Immature natural killer cell (primary cell): ENCODE data around the gene FBN1. TPM values are rescaled to one million over a fixed set of nuclear protein-coding genes. Genes with fewer than 3 reads are reported as not detected.

ENCODE experiments used
- DNase-seq, 3 donors: peaks; one replicate each; pipeline ENCODE4 v3.0.0; 2022; ENCODE audit warnings: mixed read lengths in 1 of 3
- H3K27ac Mint-ChIP-seq, 6 donors: one replicate each; pipeline ENCODE4 v1.8.0; 2020; ENCODE audit warnings: mixed read lengths in 6 of 6, mild to moderate bottlenecking in 5 of 6, inconsistent platforms in 4 of 6, moderate library complexity in 3 of 6
- H3K27me3 Mint-ChIP-seq, 3 donors: one replicate each; pipeline ENCODE4 v1.8.0; 2020 to 2021; ENCODE audit warnings: low read depth in 3 of 3, mild to moderate bottlenecking in 3 of 3, mixed read lengths in 3 of 3, moderate library complexity in 3 of 3, inconsistent platforms in 1 of 3
- H3K36me3 Mint-ChIP-seq, 3 donors: one replicate each; pipeline ENCODE4 v1.8.0; 2020; ENCODE audit warnings: mixed read lengths in 3 of 3, inconsistent platforms in 2 of 3, mild to moderate bottlenecking in 2 of 3
- H3K4me1 Mint-ChIP-seq, 2 donors: one replicate each; pipeline ENCODE4 v1.8.0; 2020; ENCODE audit warnings: inconsistent platforms in 2 of 2, mild to moderate bottlenecking in 2 of 2, mixed read lengths in 2 of 2, moderate library complexity in 1 of 2
- H3K4me3 Mint-ChIP-seq, 5 donors: one replicate each; pipeline ENCODE4 v1.8.0; 2020; ENCODE audit warnings: mild to moderate bottlenecking in 5 of 5, mixed read lengths in 5 of 5, inconsistent platforms in 3 of 5, moderate library complexity in 3 of 5
- H3K9me3 Mint-ChIP-seq, 6 donors: one replicate each; pipeline ENCODE4 v1.8.0; 2020; ENCODE audit warnings: mild to moderate bottlenecking in 6 of 6, mixed read lengths in 6 of 6, inconsistent platforms in 4 of 6, moderate library complexity in 3 of 6
- polyA plus RNA-seq, 3 donors: library from polyadenylated mRNA; unstranded; fragments of 300-500 nt; fragmentation: Illumina TruSeq; gene quantifications; one replicate each; pipeline ENCODE4 v1.2.3, GENCODE V29; 2021

The FBN1 gene
- polyA plus RNA-seq, result under 1 TPM in 1 of 3 donors, not detected in 2; 0.22 TPM

DNA sequence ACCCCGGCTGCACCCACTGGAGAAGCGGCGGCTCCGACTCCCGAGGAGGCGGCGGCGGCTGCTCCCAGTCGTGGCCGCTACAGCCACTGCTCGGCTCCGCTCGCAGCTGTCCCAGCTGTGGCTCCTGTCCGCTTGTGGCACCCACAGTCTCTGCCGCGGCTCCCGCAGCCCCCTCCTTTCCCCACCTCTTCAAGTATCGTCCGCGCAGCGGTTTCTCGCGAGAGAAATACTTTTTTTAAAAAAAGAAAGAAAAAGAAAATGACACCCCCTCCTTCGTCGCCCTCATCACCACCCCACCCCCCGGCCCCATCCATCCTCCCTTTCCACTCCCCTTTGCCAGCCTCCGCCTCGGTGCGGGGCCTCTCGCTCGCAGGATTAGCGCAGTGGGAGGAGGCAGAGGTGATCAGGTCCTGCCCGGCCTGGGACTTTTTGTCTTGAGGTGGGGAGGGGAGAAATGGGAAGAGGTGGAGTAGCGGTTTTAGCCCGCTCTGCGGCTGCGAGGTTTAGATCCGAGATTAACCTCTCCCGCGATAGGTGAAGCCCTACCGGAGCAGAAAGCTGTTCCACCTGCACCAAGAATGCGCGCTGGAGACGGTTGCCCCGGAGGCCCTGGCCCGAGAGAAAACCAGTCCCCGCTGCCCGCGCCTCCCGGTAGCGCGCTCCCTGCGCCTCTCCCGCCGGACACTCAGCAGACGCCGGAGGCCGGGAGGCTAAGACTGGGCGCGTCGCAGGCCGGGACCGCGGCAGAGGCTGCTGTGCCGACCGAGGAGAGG is at the start of gene FBN1:
Gene FBN1, minus strand, starts transcription at position 152 of the 773 bp plus-strand sequence. CDS start 940 bp downstream, outside the sequence.
- no peaks in the 10 kb centered on the region for H3K36me3 Mint-ChIP-seq
- peak within 1 kb of the TSS; percentile 33 to 67 (median 63) for H3K4me3 Mint-ChIP-seq
- H3K27ac Mint-ChIP-seq, result no peak within 1 kb of the TSS
- H3K4me1 Mint-ChIP-seq, result no peaks in the 10 kb centered on the region
- no peaks in the 10 kb centered on the region for H3K9me3 Mint-ChIP-seq
- peak; percentile 0 to 23 (median 11) for DNase-seq
- peaks cover 2 to 12% (median 3%) of the 10 kb centered on the region in 3 donors for H3K27me3 Mint-ChIP-seq

DNA sequence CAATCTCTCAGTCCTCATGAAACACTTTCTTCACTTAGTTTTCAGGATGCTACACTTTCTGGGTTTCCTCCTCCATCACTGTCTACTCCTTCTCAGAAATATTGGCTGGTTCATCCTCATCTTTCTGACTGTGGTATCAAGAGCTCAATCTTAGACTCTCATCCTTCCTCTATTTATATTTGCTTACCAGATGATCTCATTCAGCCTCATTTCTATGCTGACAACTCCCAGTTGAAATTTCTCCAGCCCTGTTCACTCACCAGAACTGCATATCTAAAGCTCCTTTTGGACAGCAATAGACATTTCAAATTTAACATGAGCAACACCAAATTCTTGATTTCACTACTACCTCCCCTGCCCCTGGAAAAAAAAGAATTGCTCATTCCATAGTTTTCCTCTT is 48.0 kb upstream of the FBN1 start:
- Mint-ChIP-seq H3K36me3 (no peaks in the 10 kb centered on the region), H3K4me1 (no peaks in the 10 kb centered on the region), H3K27me3 (peaks cover 0 to 1% (median 0%) of the 10 kb centered on the region in 3 donors), H3K27ac (no peak overlapping the region), H3K4me3 (no peak overlapping the region), H3K9me3 (peaks cover 0 to 6% (median 0%) of the 10 kb centered on the region in 6 donors)
- no peak for DNase-seq

DNA sequence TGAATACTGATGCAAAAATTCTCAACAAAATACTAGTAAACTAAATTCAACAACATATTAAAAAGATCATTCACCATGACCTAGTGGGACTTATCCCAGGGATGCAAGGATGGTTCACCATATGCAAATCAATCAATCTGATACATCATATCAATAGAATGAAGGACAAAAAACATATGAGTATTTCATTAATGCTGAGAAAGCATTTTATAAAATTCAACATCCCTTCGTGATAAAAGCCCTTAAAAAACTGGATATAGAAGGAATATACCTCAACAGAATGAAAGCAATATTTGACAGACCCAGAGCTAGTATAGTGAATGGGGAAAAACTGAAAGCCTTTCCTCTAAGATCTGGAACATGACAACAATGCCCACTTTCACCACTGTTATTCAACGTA is 43.0 kb upstream of the FBN1 start:
- peaks cover 5 to 11% (median 8%) of the 10 kb centered on the region in 6 donors for H3K9me3 Mint-ChIP-seq
- peaks cover 0 to 4% (median 4%) of the 10 kb centered on the region in 3 donors for H3K36me3 Mint-ChIP-seq
- no peaks in the 10 kb centered on the region for H3K4me1 Mint-ChIP-seq
- H3K27me3 Mint-ChIP-seq, result peaks cover 0 to 2% (median 0%) of the 10 kb centered on the region in 3 donors
- no peak overlapping the region for H3K4me3 Mint-ChIP-seq
- H3K27ac Mint-ChIP-seq, result no peak overlapping the region
- DNase-seq, result no peak

DNA sequence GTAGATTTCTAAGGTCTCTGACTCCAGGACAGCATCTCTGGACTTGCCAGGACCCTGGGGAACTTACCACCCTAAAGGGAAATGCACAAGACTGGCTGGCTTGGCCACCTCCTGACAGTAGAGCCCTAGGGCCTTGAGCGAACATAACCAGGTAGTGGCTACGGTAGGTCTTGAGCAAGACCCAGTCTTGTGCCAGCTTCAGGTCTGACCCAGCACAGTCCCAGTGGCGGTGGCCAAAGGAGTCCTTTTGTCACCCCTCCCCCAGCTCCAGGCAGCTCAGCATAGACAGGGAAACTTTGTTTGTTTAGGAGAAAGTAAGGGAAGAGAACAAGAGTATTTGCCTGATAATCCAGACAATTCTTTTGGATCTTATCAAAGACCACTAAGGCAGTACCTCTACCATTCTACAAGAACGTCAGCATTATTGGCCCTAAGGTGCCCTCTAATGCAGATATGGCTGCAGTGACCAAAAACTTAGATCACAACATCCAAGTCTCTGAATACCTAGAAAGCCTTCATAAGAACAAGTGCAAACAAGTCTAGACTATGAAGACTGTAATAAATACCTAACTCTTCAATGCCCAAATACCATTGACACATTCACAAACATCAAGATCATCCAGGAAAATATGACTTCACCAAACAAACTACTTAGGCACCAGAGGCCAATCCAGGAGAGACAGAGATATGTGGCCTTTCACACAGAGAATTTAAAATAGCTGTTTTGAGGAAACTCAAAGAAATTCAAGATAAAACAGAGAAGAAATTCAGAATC is 38.7 kb upstream of the FBN1 start:
- peaks cover 0 to 2% (median 0%) of the 10 kb centered on the region in 3 donors for H3K27me3 Mint-ChIP-seq
- H3K9me3 Mint-ChIP-seq, result peaks cover 5 to 11% (median 6%) of the 10 kb centered on the region in 6 donors
- H3K4me3 Mint-ChIP-seq, result no peak overlapping the region
- peaks cover 0 to 4% (median 4%) of the 10 kb centered on the region in 3 donors for H3K36me3 Mint-ChIP-seq
- no peak overlapping the region for H3K27ac Mint-ChIP-seq
- no peaks in the 10 kb centered on the region for H3K4me1 Mint-ChIP-seq
- DNase-seq, result no peak

DNA sequence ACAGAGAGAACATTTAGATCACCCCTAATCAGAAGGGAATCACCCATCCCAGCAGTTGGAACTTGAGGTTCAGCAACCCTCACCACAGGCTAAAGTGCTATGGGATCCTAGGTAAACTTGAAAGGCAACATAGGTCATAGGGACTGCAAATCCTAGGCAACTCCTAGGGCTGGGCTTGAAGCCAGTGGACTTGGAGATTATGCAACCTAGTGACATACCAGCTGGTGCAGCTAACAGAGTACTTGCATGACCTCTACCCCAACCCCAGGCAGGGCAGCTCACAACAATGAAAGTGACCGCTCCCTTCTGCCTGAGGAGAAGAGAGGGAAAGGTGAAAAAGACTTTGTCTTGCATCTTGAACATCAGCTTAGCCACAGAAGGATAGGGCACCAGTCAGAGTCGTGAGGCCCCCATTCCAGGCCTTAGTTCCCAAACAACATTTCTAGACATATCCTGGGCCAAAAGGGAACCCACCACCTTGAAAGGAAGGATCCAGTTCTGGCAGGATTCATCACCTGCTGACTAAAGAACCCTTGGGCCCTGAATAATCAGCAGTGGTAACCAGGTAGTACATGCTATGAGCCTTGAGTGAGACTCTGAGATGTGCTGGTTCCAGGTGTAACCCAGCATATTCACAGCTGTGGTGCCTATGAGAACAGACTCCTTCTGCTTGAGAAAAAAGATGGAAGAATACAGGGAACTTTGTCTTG is 37.6 kb upstream of the FBN1 start:
- DNase-seq, result no peak
- Mint-ChIP-seq H3K27ac (no peak overlapping the region), H3K4me1 (no peaks in the 10 kb centered on the region), H3K9me3 (peaks cover 5 to 11% (median 6%) of the 10 kb centered on the region in 6 donors), H3K4me3 (no peak overlapping the region), H3K27me3 (peaks cover 0 to 2% (median 0%) of the 10 kb centered on the region in 3 donors), H3K36me3 (peaks cover 0 to 4% (median 4%) of the 10 kb centered on the region in 3 donors)

DNA sequence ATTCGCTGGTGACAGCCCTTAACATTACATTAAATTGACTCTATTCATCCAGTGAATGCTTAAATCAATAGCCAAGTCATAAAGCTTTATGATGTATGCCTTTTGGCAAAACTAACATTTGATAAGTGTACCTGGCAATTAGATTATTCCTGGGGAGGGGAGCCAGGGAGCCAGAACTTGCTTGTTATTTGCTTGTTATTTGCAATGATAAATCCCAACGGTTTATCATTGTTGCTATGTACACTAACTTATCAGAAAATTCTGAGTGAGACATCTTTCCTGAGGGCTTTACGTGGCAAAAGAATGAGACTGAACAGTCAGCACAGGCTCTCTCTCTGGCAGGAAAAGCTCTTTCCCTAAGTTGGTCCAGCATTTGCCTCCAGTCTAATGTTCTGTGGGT is 35.8 kb upstream of the FBN1 start:
- Mint-ChIP-seq H3K27ac (no peak overlapping the region), H3K4me3 (no peak overlapping the region), H3K27me3 (peaks cover 0 to 4% (median 0%) of the 10 kb centered on the region in 3 donors), H3K4me1 (no peaks in the 10 kb centered on the region), H3K36me3 (peaks cover 0 to 4% (median 4%) of the 10 kb centered on the region in 3 donors), H3K9me3 (peaks cover 0 to 9% (median 4%) of the 10 kb centered on the region in 6 donors)
- DNase-seq, result no peak

DNA sequence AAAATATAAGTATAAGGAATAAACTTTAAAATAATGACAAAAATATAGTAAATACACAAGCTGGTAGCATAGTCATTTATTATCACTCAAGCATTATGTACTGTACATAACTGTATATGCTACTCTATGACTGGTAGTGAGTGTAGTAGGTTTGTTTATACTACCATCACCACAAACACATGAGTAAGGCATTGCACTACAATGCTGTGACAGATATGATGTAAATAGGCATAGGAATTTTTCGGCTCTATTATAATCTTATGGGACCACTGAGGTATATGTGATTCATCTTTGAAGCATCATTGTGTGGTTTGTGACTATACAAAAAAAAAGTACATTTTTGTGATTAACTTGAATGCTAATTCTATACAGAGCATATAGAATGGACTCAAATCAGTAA is 35.3 kb upstream of the FBN1 start:
- H3K4me1 Mint-ChIP-seq, result no peaks in the 10 kb centered on the region
- H3K36me3 Mint-ChIP-seq, result peaks cover 0 to 4% (median 4%) of the 10 kb centered on the region in 3 donors
- H3K9me3 Mint-ChIP-seq, result peaks cover 0 to 5% (median 0%) of the 10 kb centered on the region in 6 donors
- DNase-seq, result no peak
- H3K4me3 Mint-ChIP-seq, result no peak overlapping the region
- no peak overlapping the region for H3K27ac Mint-ChIP-seq
- H3K27me3 Mint-ChIP-seq, result peaks cover 0 to 4% (median 0%) of the 10 kb centered on the region in 3 donors

DNA sequence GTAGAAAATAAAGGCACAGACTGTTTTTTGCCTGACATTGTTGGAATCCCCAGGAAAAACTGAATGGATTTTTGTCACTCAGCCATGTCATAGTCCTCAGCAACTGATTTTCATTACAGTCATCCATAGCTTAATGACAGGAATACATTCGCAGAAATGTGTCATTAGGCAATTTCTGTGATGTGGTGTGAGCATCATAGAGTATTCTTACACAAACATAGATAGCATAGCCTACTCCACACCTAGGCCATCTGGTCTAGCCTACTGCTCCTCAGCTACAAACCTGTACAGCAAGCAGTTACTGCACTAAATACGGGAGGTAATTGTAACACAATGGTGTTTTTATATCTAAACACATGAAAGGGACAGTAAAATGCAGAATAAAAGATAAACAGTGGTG is 34.4 kb upstream of the FBN1 start:
- Mint-ChIP-seq H3K27ac (no peak overlapping the region), H3K4me1 (no peaks in the 10 kb centered on the region), H3K36me3 (peaks cover 0 to 4% (median 4%) of the 10 kb centered on the region in 3 donors), H3K9me3 (peaks cover 0 to 5% (median 0%) of the 10 kb centered on the region in 6 donors), H3K4me3 (no peak overlapping the region), H3K27me3 (peaks cover 0 to 2% (median 0%) of the 10 kb centered on the region in 3 donors)
- no peak for DNase-seq

DNA sequence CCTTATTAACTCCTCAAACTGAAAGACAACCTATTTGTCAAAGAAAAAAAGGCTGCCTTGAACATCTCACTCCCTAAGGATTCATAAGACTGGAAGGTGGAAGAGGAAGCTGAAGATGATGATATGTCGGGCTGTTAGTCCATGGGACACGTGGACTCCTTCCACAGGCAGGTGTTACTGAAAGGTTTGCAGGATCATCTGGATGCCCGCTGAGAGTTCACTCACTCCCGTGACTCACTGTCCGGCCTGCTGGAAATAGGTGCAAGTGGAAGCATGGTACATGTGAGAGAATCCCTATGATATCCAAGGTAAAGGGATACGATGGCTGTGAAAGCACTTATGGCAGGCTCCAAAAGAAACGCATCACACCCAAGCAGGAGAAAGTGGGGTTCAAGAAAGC is 33.3 kb upstream of the FBN1 start:
- Mint-ChIP-seq H3K4me1 (no peaks in the 10 kb centered on the region), H3K36me3 (no peaks in the 10 kb centered on the region), H3K9me3 (peaks cover 0 to 2% (median 0%) of the 10 kb centered on the region in 6 donors), H3K27me3 (peaks cover 0 to 2% (median 0%) of the 10 kb centered on the region in 3 donors), H3K4me3 (no peak overlapping the region), H3K27ac (no peak overlapping the region)
- DNase-seq, result no peak

DNA sequence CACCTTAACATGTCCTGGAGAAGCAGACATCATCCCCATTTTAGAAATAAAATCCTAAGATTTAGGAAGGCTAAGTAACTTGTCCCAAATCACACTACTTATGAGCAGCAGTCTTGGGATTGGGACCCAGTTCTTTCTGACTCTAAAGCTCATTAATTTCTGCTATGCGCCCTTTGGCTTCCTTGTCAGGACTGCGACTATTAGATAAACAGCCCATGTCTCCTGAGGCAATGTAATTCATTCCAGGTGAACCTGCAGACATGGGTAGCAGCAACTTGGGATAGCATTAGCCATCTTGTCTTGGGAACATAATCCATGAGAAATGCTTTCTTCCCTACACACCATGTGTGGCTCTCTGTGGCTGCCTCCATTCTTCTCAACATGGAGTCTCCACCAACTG is 32.3 kb upstream of the FBN1 start:
- peaks cover 0 to 2% (median 0%) of the 10 kb centered on the region in 3 donors for H3K27me3 Mint-ChIP-seq
- H3K36me3 Mint-ChIP-seq, result no peaks in the 10 kb centered on the region
- H3K9me3 Mint-ChIP-seq, result peaks cover 0 to 2% (median 0%) of the 10 kb centered on the region in 6 donors
- no peak overlapping the region for H3K27ac Mint-ChIP-seq
- no peak for DNase-seq
- no peak overlapping the region for H3K4me3 Mint-ChIP-seq
- H3K4me1 Mint-ChIP-seq, result no peaks in the 10 kb centered on the region

DNA sequence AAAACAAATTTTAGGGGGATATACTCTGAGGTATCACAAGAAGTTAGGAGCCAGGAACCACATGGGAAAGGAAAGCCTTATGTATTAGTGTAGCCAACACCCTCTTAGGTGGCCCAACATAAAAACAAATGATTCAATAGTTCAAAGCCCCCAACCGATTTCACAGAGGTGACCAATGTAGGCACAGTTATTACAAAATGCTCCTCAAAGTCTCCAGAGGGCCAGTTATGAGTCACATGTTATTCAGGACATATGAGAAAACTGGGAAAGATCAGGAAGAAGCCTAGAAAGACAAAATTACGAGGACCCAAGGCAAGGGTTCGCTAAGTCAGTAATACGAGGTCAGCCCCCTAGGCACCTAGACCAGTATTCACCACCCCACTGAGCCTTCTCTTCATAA is 29.9 kb upstream of the FBN1 start:
- no peak for DNase-seq
- Mint-ChIP-seq H3K27ac (peak overlapping the region in 1 of 6 donors; percentile 43), H3K9me3 (no peaks in the 10 kb centered on the region), H3K4me3 (no peak overlapping the region), H3K27me3 (peaks cover 0 to 4% (median 0%) of the 10 kb centered on the region in 3 donors), H3K36me3 (no peaks in the 10 kb centered on the region), H3K4me1 (no peaks in the 10 kb centered on the region)

DNA sequence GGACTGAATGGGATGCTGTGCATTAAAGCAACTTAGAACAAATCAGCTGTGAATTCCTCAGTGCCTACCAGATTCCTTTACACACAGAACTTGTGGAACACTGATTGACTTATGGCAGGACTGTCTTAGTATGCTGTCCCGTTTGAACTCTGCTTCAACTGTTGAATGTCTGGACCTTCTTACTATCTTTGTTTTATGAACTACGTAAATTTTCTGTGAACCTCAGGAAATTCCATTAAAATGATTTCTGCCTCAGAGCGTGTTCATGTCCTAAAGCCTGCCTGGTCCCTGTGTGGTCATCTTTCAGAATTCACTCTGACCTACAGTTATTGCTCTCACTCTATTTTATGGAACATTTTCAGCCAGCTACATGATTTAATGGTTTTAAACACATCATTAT is 29.4 kb upstream of the FBN1 start:
- H3K27me3 Mint-ChIP-seq, result peaks cover 0 to 4% (median 0%) of the 10 kb centered on the region in 3 donors
- H3K4me1 Mint-ChIP-seq, result no peaks in the 10 kb centered on the region
- no peaks in the 10 kb centered on the region for H3K9me3 Mint-ChIP-seq
- no peak for DNase-seq
- H3K4me3 Mint-ChIP-seq, result no peak overlapping the region
- no peak overlapping the region for H3K27ac Mint-ChIP-seq
- no peaks in the 10 kb centered on the region for H3K36me3 Mint-ChIP-seq

DNA sequence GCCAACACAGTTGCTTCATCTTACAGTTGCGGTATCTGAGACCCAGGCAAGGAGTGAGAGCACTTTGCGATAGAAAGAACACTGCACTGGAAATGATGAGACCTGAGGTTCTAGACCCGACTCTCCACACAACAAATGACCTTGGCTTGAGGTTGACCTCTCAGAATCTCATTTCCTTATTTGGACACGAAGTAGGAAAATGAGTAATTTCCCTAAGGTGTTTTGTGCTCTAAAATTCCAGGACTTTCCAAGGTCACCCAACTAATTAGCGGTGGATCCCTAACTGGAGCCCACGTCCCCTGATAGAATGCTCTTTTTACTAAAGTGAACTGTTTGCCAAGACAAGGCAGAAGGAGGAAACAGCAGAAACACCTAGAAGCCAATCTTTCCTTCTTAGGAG is 26.7 kb upstream of the FBN1 start:
- no peak overlapping the region for H3K27ac Mint-ChIP-seq
- DNase-seq, result no peak
- H3K4me1 Mint-ChIP-seq, result no peaks in the 10 kb centered on the region
- peaks cover 0 to 4% (median 0%) of the 10 kb centered on the region in 3 donors for H3K27me3 Mint-ChIP-seq
- no peaks in the 10 kb centered on the region for H3K9me3 Mint-ChIP-seq
- H3K4me3 Mint-ChIP-seq, result no peak overlapping the region
- no peaks in the 10 kb centered on the region for H3K36me3 Mint-ChIP-seq
